GM19324 (cell line): ENCODE data around the gene TTC34.
A peak's percentile ranks its signal among the peaks of the same experiment; 100 is the strongest.

Experiments used
- ATAC-seq: cut with Tn5 transposase; IDR thresholded peaks from one replicate; pipeline ENCODE4 v1.9.1; 2021; ENCODE audit warnings: mild to moderate bottlenecking, moderate library complexity; ENCODE audit not compliant: unreplicated experiment, low FRiP score

Gene TTC34

DNA sequence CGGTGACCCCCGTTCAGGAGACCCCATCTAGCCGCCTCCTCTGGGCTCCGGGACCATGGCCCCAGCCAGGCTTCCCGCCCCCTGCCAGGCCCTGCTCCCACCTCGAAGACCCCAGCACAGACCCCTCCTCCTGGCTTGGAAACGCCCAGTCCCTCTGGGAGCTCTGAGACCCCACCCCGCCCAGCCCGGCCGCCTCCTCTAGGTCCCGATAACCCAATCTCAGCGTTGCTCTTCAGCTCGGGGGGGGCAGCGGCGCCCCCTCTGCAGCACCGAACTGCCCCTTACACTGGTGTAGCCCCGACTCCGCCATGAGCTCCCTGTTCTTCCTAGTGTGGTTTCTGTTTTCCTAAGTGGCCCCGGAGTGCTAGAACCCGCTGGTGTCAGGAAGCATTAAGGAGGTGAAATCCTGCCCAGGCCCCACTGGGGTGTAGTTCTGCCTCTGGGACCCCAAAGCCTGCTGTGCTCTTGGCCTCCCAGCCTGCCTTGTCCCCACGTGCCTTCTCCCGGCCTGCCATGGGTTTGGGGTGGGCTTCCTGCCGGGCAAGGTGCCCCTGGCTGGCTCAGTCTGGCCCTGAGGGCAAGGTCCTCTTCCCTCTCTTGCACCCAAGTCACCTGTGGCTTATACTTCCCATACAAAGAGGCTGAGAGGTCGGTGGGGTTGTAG is 157.9 kb downstream of the TTC34 start:
- ATAC-seq = no peak

DNA sequence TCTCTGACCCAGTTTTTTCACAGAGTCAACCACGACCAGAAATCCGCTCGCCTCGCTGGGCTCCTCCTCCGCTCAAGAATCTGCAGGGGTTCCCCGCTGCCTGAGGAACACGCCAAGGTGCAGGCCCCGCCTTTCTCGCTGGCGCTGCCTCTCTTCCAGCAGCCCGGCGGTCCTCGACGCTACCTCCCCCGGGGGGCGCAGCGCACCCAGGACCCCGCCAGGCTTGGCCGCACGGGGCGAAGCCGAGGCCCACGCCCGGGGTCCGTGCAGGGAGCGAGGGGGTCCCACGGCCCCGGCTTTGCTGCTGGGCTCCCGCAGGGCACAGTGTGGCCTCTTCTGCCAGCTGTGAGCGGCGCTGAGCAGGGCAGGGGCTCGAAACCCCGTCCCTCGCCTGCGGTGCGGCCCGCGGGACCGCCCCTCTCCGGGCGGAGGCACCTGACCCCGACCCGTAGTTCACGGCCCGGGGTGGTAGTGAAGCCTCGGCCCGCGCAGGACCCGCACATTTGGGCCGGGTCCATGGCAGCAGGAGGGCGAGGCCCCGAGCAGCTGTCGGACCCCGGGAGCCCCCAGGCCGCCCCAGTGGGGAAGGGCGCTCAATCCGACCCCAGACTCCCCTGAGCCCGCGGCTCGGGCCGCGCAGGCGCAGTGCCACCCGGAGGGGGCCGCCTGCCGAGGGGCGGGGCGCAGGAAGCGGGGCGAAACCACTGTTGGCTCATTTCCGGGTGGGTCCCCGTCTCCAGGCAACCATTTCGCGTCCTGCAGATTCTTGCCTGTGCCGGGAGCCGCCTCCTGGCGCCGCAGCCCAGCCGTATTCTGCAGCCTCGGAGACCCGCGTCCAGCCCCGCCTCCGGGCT is 158.7 kb downstream of the TTC34 start:
- peak; percentile 85 for ATAC-seq

DNA sequence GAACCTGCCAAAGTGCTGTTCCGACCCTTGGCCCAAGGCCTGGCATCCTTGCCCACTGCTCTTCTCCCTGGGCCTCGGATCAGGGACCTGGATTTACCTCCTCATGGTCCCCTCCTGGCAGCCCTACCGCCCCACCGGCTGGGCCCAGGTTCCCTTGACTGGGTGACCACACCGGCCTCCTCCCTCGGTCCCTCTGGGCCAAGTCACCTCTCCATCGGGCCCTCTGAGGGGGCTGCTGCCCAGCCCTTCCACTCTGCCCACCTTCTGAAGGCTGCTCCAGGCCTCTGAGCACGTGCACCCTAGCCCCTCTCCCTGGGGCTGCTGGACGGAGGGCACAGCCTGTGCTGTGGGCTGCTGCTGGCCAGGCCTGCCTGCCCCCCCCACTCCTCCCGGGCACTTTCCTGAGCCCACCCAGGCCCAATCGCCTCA is 159.3 kb downstream of the TTC34 start:
- no peak for ATAC-seq

DNA sequence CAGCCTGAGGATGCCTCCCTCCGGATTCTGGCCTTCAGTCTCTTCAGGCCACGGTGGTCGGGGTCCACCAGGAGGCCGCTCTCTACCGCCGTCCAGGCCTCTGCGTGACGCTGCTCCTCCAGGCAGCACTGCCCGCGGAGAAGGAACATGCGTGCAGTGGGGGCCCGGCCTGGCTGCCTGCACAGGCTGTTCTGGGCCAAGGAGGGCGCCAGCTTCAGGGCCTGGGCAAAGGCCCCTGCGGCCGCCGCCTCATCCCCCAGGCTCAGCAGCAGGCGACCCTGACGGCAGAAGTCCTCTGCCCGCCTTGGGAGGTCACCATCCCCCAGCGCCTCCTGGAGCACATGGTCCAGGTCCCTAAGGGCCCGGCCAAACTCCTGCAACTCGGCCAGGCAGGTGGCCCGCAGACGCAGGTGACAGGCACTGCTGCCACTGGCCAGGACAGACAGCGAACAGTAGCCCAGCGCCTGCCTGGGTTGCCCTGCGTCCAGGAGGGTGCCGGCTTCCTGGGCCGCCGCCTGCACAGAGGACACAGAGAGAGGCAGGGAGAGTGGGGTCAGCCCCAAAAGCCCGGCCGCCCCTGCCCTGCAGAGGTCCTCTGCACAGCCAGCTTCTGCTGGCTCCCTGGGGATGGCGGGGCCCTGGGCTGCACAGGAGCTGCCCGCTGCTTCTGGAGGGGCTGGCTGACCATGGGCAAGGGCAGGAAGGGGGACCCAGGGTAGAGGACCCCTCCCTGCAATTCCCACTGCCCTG is 159.9 kb downstream of the TTC34 start:
- ATAC-seq = no peak

DNA sequence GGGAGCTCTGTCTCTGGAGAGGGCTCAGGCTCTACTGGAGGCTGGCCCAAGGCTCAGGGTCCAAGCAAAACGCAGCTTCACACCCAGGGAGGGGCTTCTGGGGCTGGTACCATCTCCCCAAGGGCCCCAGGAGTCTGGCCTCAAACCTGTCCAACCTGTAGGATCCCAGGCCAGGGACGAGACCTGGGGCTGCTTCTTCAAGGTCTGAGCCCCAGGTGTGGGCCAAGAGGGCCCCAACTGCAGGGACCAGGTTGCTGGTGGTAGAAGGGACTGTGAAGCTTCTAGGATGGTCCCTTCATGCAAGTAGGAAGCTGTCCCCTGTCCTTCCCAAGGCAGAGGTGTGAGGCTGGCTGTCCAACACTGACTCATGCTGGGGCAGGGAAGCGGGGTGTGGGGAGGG is 160.9 kb downstream of the TTC34 start:
- ATAC-seq = no peak

DNA sequence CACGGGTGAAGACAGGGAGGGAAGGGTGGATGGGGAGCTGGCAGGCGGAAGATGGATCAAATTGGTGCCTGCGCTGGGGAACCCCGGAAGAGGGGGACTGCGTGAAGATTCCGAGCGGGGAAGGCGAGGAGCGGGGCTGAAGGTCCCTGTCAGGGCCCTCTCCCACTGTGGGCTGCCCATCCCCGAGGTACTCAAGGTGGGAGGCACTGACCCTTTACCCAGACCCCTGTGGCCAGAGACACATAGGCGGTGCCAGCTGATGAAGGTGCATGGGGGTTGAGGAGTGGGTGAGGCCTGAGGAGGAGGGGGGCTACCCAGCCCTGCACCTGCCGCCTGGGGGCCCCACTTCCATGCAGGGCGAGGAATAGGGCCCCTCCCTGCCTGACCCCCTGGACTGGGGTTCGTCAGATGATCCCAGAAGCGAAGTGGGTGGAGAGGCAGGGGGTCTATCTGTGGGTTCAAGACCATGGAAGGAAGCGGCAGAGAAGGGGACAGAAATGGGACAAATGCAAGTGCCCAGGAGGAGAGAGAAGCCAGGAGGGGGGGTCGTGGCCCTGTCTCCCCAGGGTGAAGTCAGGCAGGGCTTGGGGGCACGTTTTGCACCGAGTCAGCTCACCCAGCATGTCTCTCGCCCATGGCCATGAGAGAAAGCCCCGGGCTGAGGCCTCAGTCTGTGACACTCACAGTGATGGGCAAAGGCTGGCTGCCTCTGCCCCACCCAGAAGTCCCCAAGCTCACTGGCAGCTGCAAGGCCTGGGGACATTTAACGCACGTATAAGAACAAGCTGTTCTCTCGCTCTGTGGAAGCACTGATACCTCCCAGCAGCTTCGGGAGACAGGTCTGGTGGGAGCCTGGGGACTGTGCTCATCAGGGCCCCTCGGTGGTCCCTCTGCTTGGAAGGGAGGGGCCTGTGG is 161.6 kb downstream of the TTC34 start:
- no peak for ATAC-seq

DNA sequence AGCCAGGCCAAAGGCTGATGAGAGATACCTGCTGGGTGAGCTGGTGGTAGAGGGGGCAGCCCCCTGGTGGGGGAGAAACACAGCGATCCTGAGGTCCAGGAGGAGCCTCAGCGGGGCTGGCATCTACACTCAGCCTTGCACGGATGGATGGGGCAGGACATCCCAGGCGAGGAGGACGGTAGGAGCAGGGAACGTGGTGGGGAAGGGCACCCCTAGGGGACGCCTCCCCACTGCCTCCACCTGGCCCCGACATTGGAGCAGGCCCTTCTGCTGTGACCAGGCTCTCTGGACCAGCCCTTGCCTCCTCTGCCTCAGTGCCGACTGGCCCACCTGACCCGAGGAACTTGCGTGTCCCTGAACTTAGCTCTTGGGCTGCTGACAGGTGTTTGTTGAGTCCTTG is 162.3 kb downstream of the TTC34 start:
- ATAC-seq = no peak

DNA sequence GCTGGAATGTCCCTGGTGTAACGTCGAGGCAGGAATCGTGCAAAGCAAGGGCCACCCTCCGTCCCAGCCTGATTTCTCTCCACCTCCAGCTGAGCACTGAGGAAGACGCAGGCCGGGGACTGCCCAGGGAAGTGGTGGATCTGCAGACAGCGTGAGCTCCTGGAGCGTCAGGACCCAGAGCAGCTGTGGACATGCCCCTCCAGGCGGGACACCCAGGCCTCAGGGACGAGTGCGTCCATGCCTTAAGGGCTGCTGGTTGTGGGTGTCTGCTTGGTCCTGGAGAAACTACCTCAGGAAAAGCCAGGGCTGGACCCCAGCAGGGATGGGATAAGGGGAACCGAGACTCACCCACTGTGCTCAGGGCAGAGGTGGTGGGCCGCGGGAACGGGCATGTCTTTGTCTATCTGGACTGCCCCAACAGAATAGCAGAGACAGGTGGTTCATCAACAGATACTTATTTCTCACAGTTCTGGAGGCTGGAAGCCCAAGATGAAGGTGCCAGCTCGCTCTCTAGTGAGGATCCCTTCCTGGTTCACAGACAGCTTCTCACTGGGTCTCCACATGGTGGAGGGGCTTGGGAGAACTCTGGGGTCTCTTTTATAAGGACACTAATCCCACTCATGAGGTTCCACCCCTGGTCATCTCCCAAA is 162.9 kb downstream of the TTC34 start:
- no peak for ATAC-seq

DNA sequence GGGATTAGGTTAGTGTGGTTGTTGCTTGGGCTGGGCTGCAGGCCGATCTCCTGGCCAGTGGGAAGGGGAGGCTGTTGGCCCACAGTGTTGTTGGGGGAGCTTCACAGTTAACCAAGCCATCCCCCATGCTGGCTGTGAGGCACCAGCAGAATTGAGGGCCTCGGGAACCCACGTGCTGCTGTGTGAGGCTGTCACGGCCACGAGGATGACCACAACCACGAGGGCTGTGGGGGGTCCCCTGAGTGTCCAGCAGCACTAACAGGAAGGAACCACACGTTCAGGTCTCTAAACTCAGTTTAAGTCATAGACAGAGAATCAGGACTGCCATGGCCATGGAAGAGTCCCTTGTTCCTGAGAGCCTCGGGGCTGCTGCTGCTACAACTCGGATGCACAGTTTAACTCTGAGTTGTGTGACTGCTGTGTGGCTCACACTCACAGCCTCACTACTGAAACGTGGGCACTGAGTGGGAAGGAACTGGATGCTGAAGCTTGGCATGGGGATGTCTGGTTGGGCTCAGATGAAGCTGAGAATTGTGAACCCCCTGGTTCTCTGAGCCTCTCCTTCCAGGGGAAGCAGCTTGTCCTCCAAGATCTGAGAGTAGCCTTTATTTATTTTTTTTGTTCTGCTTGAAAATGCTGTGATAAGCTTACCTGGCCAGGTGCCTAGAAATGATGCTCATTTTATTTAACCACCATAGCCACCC is 163.9 kb downstream of the TTC34 start:
- ATAC-seq = no peak

DNA sequence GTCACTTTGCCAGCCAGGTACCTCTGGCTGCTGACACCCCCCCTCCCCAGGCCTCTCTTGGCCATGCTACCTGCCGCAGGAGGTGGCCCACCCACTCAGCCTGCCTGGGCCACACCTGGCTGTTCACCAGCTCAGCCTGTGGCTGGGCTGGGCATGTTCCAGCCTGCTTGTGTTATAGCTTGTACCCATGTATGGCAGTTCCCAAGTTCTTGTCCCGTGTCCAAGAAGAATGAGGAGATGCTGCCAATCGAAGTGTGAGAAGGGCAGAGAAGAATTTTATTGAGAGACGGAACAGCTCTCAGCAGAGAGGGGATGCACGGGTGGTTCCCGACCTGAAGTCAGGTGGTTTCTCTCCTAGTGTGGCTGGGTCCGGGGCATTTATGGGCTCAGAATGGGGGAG is 164.8 kb downstream of the TTC34 start:
- no peak for ATAC-seq

DNA sequence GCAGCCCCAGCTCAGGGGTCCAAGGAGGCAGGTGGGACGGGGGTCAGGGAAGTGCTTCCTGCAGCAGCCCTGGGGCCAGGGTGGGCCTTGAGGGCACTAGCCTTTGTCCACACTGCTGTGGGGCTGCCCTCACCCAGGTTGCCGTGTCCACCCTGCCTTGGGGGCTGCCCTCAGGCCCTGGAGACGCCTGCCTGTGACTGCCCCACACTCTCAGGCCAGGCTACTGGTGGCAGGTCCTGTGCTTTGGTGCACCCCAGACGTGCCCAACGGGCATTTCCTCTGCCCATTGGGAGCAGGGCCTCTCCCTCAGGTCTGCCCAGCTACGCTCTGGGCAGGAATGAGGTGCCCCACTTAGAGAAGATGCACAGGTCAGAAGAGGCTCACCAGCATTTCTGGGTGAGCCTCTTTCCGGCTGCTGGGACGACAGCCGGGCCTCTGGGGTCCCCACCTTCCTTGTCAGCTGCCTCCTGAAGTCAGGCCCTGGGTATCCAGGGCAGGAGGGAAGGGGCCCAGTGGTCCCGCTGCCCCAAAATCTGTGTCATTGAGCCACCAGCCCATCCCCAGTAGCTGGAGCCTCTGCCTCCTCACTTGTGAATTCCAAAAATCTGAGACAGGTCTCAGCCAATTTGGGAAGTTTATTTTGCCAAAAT is 166.0 kb downstream of the TTC34 start:
- ATAC-seq = no peak

DNA sequence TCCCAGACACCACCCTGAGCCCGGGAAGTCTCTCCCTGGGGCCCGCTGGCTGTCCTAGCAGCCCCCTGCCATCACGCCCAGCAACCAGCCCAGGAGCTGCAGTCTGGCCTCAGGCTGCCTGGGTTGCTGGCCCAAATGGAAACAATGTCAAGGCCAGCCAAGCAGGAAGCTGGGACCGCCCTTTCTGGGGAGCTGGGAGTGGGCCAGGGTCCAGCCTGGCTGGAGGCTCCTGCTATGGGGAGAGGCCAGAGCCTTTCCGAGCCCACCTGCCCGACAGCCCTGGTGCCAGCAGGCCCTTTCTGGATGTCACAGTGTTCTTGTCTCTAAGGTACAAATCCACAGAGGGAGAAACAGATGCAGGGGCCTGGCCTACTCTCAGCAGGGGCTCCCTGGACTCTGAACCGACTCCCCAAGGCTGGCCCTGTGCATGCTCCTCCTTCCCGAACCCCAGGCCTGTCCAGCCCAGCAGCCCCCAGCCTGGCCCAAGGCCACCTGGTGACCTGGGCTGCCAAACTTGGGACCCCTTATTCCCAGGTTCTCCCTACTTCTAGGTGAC is 167.5 kb downstream of the TTC34 start:
- no peak for ATAC-seq

DNA sequence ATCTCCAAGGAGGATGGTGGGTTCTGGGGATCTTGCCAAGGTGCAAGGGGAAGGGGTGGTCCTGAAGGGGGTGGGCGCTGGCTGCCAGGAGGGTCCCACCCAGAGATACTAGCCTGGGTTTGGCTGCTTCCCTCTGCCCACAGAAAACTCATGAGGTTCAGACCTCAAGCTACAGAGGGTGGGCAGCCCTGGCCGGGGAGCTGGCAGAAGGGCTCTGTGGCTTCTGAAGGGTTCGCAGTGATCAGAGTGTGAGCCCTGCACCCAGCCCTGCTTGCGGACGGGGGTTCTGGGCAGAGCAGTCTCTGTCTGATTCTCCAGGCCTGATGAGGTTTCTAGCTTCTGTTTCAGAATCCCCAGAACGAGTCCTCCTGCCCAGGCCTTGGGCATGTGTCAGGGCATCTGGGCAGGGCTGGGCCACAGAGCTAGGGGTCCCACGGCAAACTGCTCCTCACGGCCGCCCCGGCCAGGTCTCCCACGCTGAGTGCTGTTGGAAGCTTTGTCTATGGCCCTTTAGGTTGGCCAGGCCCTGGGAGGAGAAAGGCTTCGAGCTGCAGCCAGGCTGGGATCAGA is 168.0 kb downstream of the TTC34 start:
- ATAC-seq = no peak

DNA sequence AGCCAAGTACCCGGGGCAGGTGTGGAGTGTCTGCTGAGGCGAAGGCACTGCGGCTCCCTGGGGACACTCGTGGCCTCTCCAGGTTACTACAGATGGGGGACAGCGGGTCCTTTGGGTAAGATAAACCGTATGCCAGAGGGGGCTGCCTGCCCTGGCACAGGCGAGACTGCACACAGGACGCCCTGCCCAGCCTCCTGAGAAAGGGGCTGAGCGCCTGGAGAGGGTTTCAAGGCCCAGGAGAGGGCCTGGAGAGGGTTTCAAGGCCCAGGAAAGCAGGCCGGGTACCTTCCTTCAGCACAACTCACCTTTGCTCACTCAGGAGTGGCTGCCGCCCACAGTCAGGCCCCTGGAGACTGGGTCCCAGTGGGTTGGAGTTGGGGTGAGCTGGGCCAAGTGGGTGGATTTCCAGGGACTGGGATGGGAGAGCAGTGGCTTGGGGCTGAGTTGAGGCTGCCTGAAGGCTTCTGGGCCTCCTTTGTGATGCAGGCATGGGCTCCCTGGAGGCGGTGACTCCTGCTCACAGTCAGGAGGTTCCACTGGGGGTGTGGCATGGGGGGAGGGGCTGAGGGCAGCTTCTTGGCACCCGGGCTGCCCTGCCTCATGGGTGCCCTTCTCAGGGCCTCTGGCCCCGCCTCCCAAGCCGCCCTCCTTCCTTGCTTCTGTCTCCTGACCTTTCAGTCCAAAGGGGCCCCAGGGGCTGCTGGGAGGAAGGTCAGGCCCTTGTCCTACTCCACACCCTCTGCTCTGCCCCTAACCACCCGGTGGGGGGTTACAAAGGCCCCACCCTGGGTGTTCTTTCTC is 168.7 kb downstream of the TTC34 start, which contains the start of gene MMEL1:
TSS of gene MMEL1 (minus strand) at position 456 of the 801 bp plus-strand sequence. CDS start 3,532 bp downstream, outside the sequence.
- no peak for ATAC-seq

DNA sequence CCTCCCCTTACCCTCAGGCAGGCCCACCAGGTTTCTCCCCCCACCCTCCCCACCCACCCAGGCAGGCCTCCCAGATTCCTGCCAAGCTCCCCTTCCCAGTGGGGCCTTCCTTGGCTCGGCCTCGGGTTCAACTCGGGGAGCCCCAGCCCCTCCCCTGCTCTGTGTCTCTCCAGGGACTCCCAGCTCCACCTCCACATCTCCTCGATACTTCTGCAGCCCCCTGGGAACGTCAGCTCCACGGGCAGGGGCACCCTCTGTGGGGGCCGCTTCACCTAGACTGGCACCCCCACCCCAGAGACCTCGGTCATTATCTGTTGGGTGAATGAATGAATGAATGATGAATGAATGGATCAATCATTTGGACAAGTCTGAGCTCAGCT is 169.5 kb downstream of the TTC34 start:
- ATAC-seq = no peak

DNA sequence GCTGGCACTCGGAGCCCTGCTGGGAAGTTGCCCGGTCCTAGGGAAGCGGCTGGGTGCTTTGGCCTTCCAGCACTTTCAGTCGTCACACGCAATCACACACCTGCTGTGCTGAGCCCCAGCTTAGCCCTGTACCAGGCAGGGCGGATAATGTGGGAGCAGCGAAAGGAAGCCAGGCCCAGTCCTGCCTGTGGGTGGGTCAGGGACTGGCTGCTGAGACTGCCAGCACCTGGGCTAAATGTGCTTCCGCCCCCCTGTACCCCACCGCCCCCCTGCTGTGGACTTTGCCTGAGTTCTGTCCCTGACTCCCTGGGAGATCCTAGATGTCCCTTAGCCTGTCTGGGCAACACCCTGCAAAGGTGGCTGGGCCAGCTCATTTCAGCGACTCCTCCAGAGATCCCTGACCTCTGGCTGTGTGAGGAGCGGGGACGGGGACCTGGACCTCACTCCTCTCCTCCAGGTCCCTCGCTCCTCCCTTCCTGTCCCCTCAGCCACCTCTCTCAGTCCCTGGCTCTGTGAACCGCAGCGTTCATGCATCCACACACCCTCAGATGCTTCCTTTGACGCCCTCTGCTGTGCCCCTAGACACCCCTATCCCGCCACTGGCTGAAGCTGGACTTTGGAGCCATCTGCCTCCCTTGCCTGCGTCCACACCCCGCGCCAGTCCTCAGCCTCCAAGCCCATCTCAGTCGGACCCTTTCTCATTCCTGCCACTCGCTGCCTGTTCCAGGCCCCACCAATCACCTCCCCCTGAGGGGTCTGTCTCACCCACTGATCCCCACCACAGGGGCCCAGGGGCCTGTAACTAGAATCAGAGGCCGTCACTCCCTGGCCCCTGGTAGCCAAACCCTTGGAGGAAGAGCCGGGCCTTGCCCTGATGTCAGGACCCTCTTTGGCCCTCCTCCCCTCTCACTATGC is 170.1 kb downstream of the TTC34 start:
- ATAC-seq = no peak
